Stimulated activated memory B cell treated with anti-CD40 and anti-IgM and Interleukin-4, amounts not matched to agents 10 μg/mL and 1 μg/mL and 100 μg/mL, for 72 hours (primary cell): Measurements from ENCODE around the gene AP1M2.
"Not testable (repeated sequence)": the region's sequence is repeated elsewhere in the genome, so short reads cannot be mapped to it uniquely, and the experiment has no call there.

Experiments used
- ATAC-seq: fragments of 150-1000 bp; cut with Tn5 transposase; 2 replicates; pipeline ENCODE4 v1.10.0; 2021
- H3K27ac Mint-ChIP-seq: one replicate; pipeline ENCODE4 v1.8.0; 2022; ENCODE audit warnings: mild to moderate bottlenecking, mixed read lengths
- H3K27me3 Mint-ChIP-seq: one replicate; pipeline ENCODE4 v1.8.0; 2022; ENCODE audit warnings: mixed read lengths
- H3K36me3 Mint-ChIP-seq: one replicate; pipeline ENCODE4 v1.8.0; 2022; ENCODE audit warnings: mixed read lengths
- H3K4me1 Mint-ChIP-seq: one replicate; pipeline ENCODE4 v1.8.0; 2022; ENCODE audit warnings: mixed read lengths
- H3K4me3 Mint-ChIP-seq: one replicate; pipeline ENCODE4 v1.8.0; 2022; ENCODE audit warnings: mild to moderate bottlenecking, moderate library complexity, mixed read lengths
- H3K9me3 Mint-ChIP-seq: one replicate; pipeline ENCODE4 v1.8.0; 2022; ENCODE audit warnings: mixed read lengths

The AP1M2 gene

GRCh38 chr19:10557603-10558197, 29.4 kb downstream of the AP1M2 start:
- peaks cover 51% of the 10 kb centered on the region for H3K36me3 Mint-ChIP-seq
- ATAC-seq = no peak
- no peak overlapping the region for H3K4me3 Mint-ChIP-seq
- H3K9me3 Mint-ChIP-seq = no peaks in the 10 kb centered on the region
- no peaks in the 10 kb centered on the region for H3K27me3 Mint-ChIP-seq
- peaks cover 47% of the 10 kb centered on the region for H3K4me1 Mint-ChIP-seq
- H3K27ac Mint-ChIP-seq = no peak overlapping the region

DNA sequence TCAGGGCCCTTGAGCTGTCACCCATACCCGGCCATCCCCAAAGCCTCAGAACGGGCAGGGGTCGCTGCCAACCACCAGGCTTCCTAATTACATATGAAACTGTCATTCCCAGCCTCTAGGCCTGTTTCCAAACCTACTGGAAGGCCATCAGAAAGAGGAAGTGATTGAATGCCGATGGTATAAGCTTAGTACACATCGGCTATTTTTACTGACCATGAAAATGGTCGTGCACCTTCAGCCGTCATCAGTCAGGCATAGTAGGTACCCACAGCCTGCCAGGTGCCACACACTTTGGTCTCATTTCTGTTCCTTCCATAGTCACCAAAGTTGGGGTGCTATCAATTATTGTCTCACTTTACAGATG, 31.5 kb downstream of the AP1M2 start:
- H3K4me3 Mint-ChIP-seq = no peak overlapping the region
- ATAC-seq = no peak
- H3K27me3 Mint-ChIP-seq = no peaks in the 10 kb centered on the region
- peak overlapping the region; percentile 67 for H3K27ac Mint-ChIP-seq
- H3K36me3 Mint-ChIP-seq = peaks cover 51% of the 10 kb centered on the region
- no peaks in the 10 kb centered on the region for H3K9me3 Mint-ChIP-seq
- H3K4me1 Mint-ChIP-seq = peaks cover 51% of the 10 kb centered on the region

- Mint-ChIP-seq H3K4me3 (no peak overlapping the region), H3K36me3 (peaks cover 51% of the 10 kb centered on the region), H3K27ac (peak overlapping the region; percentile 93), H3K27me3 (no peaks in the 10 kb centered on the region), H3K9me3 (no peaks in the 10 kb centered on the region), H3K4me1 (peaks cover 57% of the 10 kb centered on the region)
- no peak for ATAC-seq
Observed at GRCh38 chr19:10554760-10555609, 32.1 kb downstream of the AP1M2 start.

GRCh38 chr19:10553943-10554381, 33.1 kb downstream of the AP1M2 start:
- peak; percentile 95 for ATAC-seq
- Mint-ChIP-seq H3K27ac (peak overlapping the region; percentile 93), H3K36me3 (peaks cover 47% of the 10 kb centered on the region), H3K27me3 (no peaks in the 10 kb centered on the region), H3K4me3 (peak overlapping the region; percentile 39), H3K4me1 (peaks cover 51% of the 10 kb centered on the region), H3K9me3 (no peaks in the 10 kb centered on the region)

DNA sequence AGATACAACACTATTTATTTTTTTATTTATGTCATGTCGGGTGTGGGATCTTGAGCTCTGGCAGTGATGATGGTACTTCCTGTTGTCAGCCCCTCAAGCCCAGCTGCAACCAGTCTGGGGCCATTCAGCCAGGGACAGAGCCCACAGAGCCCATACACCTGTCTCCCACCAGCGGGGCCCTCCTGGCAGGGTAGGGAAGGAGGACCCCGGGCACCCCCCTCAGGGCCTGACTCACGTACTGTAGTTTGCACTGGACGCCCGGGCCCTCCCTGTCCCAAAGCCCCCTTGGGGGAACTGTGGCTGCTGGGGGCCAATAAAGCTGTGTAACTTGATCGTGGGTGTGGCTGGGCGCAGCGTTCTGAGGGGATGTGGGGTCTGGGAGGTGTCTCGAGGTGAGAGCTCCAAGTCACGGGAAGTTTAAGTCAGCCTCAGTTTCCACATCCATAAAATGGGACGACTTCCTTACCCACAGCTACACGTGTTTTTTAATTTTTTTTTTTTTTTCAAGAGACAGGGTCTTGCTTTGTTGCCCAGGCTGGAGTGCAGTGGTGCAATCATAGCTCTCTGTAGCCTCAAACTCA, 33.9 kb downstream of the AP1M2 start:
- no peak for ATAC-seq
- Mint-ChIP-seq H3K27me3 (no peaks in the 10 kb centered on the region), H3K36me3 (peaks cover 50% of the 10 kb centered on the region), H3K27ac (peak overlapping the region; percentile 93), H3K4me1 (peaks cover 48% of the 10 kb centered on the region), H3K9me3 (no peaks in the 10 kb centered on the region), H3K4me3 (no peak overlapping the region)

GRCh38 chr19:10552510-10553053, 34.5 kb downstream of the AP1M2 start:
- Mint-ChIP-seq H3K27ac (peak overlapping the region; percentile 93), H3K4me1 (peaks cover 44% of the 10 kb centered on the region), H3K4me3 (no peak overlapping the region), H3K27me3 (no peaks in the 10 kb centered on the region), H3K36me3 (peaks cover 47% of the 10 kb centered on the region), H3K9me3 (no peaks in the 10 kb centered on the region)
- ATAC-seq = no peak

DNA sequence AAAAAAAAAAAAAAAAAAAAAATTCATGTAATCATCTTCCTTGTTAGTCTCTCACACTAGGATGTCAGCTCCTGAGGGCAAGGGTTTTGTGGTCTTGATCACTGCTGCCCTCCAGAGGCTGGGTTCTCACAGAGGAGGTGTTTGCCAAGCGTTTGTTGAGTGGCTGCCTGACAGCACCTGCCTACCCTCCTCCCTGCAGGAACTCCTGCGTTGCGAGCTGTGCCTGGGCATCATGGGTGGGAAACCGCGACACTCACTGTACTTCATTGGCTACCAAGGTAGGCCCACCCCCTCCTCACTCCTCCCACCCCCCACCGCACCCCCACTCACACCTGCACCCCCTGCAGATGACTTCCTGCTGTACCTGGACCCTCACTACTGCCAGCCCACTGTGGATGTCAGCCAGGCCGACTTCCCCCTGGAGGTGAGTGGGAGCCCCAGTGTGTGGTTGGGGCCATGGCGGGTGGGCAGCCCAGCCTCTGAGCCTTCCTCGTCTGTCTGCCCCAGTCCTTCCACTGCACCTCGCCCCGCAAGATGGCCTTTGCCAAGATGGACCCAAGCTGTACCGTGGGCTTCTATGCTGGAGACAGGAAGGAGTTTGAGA, 35.3 kb downstream of the AP1M2 start:
- peak overlapping the region; percentile 93 for H3K27ac Mint-ChIP-seq
- H3K4me3 Mint-ChIP-seq = no peak overlapping the region
- peaks cover 47% of the 10 kb centered on the region for H3K36me3 Mint-ChIP-seq
- H3K4me1 Mint-ChIP-seq = peaks cover 44% of the 10 kb centered on the region
- H3K9me3 Mint-ChIP-seq = no peaks in the 10 kb centered on the region
- H3K27me3 Mint-ChIP-seq = no peaks in the 10 kb centered on the region
- no peak for ATAC-seq

DNA sequence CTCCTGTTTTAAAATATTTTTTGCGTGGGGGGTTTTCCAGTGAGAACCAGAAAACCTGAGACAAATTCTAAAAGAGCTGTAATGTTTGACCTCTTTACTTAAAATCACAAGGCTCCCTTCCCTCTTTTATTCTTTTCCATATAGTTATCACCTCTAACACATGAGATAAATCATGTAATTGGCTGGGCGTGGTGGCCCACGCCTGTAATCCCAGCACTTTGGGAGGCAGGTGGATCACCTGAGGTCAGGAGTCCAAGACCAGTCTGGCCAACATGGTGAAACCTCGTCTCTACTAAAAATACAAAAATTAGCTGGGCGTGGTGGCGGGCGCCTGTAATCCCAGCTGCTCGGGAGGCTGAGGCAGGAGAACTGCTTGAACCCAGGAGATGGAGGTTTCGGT, 36.1 kb downstream of the AP1M2 start:
- not testable (repeated sequence) for H3K4me3 Mint-ChIP-seq, H3K27ac Mint-ChIP-seq, H3K9me3 Mint-ChIP-seq, ATAC-seq, H3K27me3 Mint-ChIP-seq
- H3K36me3 Mint-ChIP-seq = peaks cover 47% of the 10 kb centered on the region
- peaks cover 42% of the 10 kb centered on the region for H3K4me1 Mint-ChIP-seq

- Mint-ChIP-seq H3K4me1 (peaks cover 36% of the 10 kb centered on the region), H3K36me3 (peaks cover 47% of the 10 kb centered on the region)
Observed at GRCh38 chr19:10550336-10550735, 36.8 kb downstream of the AP1M2 start.

DNA sequence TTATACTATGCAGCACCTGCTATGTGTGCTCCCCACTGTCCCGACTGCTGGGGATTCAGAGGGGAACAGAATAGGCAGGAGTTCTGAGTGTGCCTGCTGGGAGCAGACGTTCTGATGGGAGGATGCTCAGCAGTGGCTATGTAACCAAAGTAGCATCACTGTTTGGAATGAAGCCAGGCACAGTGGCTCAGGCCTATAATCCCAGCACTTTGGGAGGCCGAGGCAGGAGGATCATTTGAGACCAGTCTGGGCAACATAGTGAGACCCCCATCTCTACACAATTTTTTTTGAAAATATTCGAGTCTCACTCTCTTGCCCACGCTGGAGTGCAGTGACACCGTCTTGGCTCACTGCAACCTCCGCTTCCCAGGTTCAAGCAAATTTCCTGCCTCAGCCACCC, 37.4 kb downstream of the AP1M2 start:
- no peaks in the 10 kb centered on the region for H3K9me3 Mint-ChIP-seq
- ATAC-seq = no peak
- H3K4me1 Mint-ChIP-seq = peaks cover 36% of the 10 kb centered on the region
- H3K36me3 Mint-ChIP-seq = peaks cover 47% of the 10 kb centered on the region
- peak overlapping the region; percentile 44 for H3K27ac Mint-ChIP-seq
- H3K4me3 Mint-ChIP-seq = no peak overlapping the region
- no peaks in the 10 kb centered on the region for H3K27me3 Mint-ChIP-seq

More at GRCh38 chr19:10550336-10550735, 36.8 kb downstream of the AP1M2 start:
- no peaks in the 10 kb centered on the region for H3K27me3 Mint-ChIP-seq
- H3K9me3 Mint-ChIP-seq = no peaks in the 10 kb centered on the region
- no peak for ATAC-seq
- no peak overlapping the region for H3K4me3 Mint-ChIP-seq
- peak overlapping the region; percentile 44 for H3K27ac Mint-ChIP-seq

- no peaks in the 10 kb centered on the region for H3K9me3 Mint-ChIP-seq
- ATAC-seq = no peak
- H3K4me3 Mint-ChIP-seq = no peak overlapping the region
- H3K36me3 Mint-ChIP-seq = peaks cover 42% of the 10 kb centered on the region
- no peaks in the 10 kb centered on the region for H3K27me3 Mint-ChIP-seq
- peaks cover 32% of the 10 kb centered on the region for H3K4me1 Mint-ChIP-seq
- H3K27ac Mint-ChIP-seq = no peak overlapping the region
Observed at GRCh38 chr19:10548746-10549276, 38.3 kb downstream of the AP1M2 start.

- H3K4me1 Mint-ChIP-seq = peaks cover 18% of the 10 kb centered on the region
- no peaks in the 10 kb centered on the region for H3K9me3 Mint-ChIP-seq
- H3K4me3 Mint-ChIP-seq = no peak overlapping the region
- no peak for ATAC-seq
- no peaks in the 10 kb centered on the region for H3K27me3 Mint-ChIP-seq
- peaks cover 22% of the 10 kb centered on the region for H3K36me3 Mint-ChIP-seq
- no peak overlapping the region for H3K27ac Mint-ChIP-seq
Observed at GRCh38 chr19:10546817-10547216, 40.3 kb downstream of the AP1M2 start.

DNA sequence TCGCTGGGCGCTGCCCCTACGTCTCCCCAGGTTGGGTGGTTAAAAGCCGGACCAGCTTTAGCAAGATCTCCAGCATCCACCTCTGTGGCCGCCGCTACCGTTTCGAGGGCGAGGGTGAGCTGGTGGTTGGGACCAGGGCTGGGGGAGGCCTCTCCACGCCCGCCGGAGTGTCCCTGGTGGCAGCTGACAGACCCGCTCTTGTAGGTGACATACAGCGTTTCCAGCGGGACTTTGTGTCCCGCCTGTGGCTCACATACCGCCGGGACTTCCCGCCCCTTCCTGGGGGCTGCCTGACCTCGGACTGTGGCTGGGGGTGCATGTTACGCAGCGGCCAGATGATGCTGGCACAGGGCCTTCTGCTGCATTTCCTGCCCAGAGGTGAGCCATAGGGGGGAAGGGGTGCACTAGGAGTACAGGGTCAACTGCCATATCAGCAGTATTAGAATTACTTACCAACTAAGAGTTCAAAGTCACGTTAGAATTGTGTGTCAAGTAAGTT, 42.3 kb downstream of the AP1M2 start:
- Mint-ChIP-seq H3K4me1 (peaks cover 11% of the 10 kb centered on the region), H3K9me3 (no peaks in the 10 kb centered on the region), H3K4me3 (peak overlapping the region; percentile 81), H3K36me3 (peaks cover 11% of the 10 kb centered on the region), H3K27me3 (peaks cover 11% of the 10 kb centered on the region), H3K27ac (peak overlapping the region; percentile 83)
- ATAC-seq = no peak

GRCh38 chr19:10544242-10544752, 42.8 kb downstream of the AP1M2 start:
- peak; percentile 42 for ATAC-seq
- Mint-ChIP-seq H3K4me1 (peaks cover 11% of the 10 kb centered on the region), H3K4me3 (peak overlapping the region; percentile 81), H3K9me3 (no peaks in the 10 kb centered on the region), H3K27ac (peak overlapping the region; percentile 83), H3K36me3 (peaks cover 11% of the 10 kb centered on the region), H3K27me3 (peaks cover 16% of the 10 kb centered on the region)
